ENCODE results near the gene CNTNAP4. TPM values are rescaled to one million over a fixed set of nuclear protein-coding genes. Genes with fewer than 3 reads are reported as not detected.

CNTNAP4 gene
- polyA plus RNA-seq, 1 donor from 2014 or later = 75.8 TPM

- Histone ChIP-seq H3K9ac (ENCODE audit: low read length) (no peak overlapping the region), H3K79me2 (replicated peaks; ENCODE audit: insufficient read depth, low read length) (no peaks in the 10 kb centered on the region), H3K4me3 (ENCODE audit: low read length) (no peak overlapping the region), H3K9me3 (ENCODE audit: low read length) (no peaks in the 10 kb centered on the region), H3K36me3 (ENCODE audit: insufficient read depth, low read length) (no peaks in the 10 kb centered on the region), H2AFZ (ENCODE audit: low read depth, low read length) (no peak overlapping the region), H3K27ac (ENCODE audit: low read length) (no peak overlapping the region), H3K4me2 (ENCODE audit: low read length) (no peak overlapping the region), H3K9me2 (ENCODE audit: insufficient read depth, low read length) (no peaks in the 10 kb centered on the region), H3K27me3 (ENCODE audit: insufficient read depth, low read depth, low read length) (no peaks in the 10 kb centered on the region), H3F3A (ENCODE audit: insufficient read depth, low read length, poor library complexity, severe bottlenecking) (no peaks in the 10 kb centered on the region), H4K20me1 (ENCODE audit: insufficient read depth) (no peaks in the 10 kb centered on the region)
- TF ChIP-seq CTCF (IDR thresholded peaks at IDR 0.05; ENCODE audit: poor library complexity, severe bottlenecking) (no peak), TAF1 (IDR thresholded peaks at IDR 0.05; ENCODE audit: low read depth) (no peak), RAD21 (conservative IDR thresholded peaks at IDR 0.05) (no peak), REST (IDR thresholded peaks at IDR 0.05; ENCODE audit: borderline replicate concordance) (no peak), MXI1 (conservative IDR thresholded peaks at IDR 0.05; ENCODE audit: poor library complexity, severe bottlenecking) (no peak), EZH2 (IDR thresholded peaks at IDR 0.05; ENCODE audit: borderline replicate concordance, insufficient read depth, low read length, poor library complexity, severe bottlenecking) (no peak), POLR2AphosphoS5 (IDR thresholded peaks at IDR 0.05) (no peak), EP300 (conservative IDR thresholded peaks at IDR 0.05; ENCODE audit: poor library complexity, severe bottlenecking) (no peak), SMC3 (conservative IDR thresholded peaks at IDR 0.05; ENCODE audit: poor library complexity) (no peak)
Measured at GRCh38 chr16:76378020-76378419, 100.8 kb downstream of the CNTNAP4 start.

GRCh38 chr16:76381096-76381495, 103.9 kb downstream of the CNTNAP4 start:
- no peak overlapping the region for H3K4me2 ChIP-seq (ENCODE audit: low read length)
- no peak overlapping the region for H3K9ac ChIP-seq (ENCODE audit: low read length)
- no peaks in the 10 kb centered on the region for H3K9me3 ChIP-seq (ENCODE audit: low read length)
- no peaks in the 10 kb centered on the region for H3K79me2 ChIP-seq (replicated peaks; ENCODE audit: insufficient read depth, low read length)
- no peaks in the 10 kb centered on the region for H4K20me1 ChIP-seq (ENCODE audit: insufficient read depth)
- no peak overlapping the region for H3K4me3 ChIP-seq (ENCODE audit: low read length)
- H3K27ac ChIP-seq (ENCODE audit: low read length) = no peak overlapping the region
- H3K27me3 ChIP-seq (ENCODE audit: insufficient read depth, low read depth, low read length) = no peaks in the 10 kb centered on the region
- no peaks in the 10 kb centered on the region for H3F3A ChIP-seq (ENCODE audit: insufficient read depth, low read length, poor library complexity, severe bottlenecking)
- H3K9me2 ChIP-seq (ENCODE audit: insufficient read depth, low read length) = no peaks in the 10 kb centered on the region
- no peak overlapping the region for H2AFZ ChIP-seq (ENCODE audit: low read depth, low read length)
- TF ChIP-seq EZH2 (IDR thresholded peaks at IDR 0.05; ENCODE audit: borderline replicate concordance, insufficient read depth, low read length, poor library complexity, severe bottlenecking) (no peak), RAD21 (conservative IDR thresholded peaks at IDR 0.05) (no peak), TAF1 (IDR thresholded peaks at IDR 0.05; ENCODE audit: low read depth) (no peak), SMC3 (conservative IDR thresholded peaks at IDR 0.05; ENCODE audit: poor library complexity) (no peak), EP300 (conservative IDR thresholded peaks at IDR 0.05; ENCODE audit: poor library complexity, severe bottlenecking) (no peak), MXI1 (conservative IDR thresholded peaks at IDR 0.05; ENCODE audit: poor library complexity, severe bottlenecking) (no peak), CTCF (IDR thresholded peaks at IDR 0.05; ENCODE audit: poor library complexity, severe bottlenecking) (no peak), POLR2AphosphoS5 (IDR thresholded peaks at IDR 0.05) (no peak), REST (IDR thresholded peaks at IDR 0.05; ENCODE audit: borderline replicate concordance) (no peak)
- no peaks in the 10 kb centered on the region for H3K36me3 ChIP-seq (ENCODE audit: insufficient read depth, low read length)

All from neural cell (in vitro differentiated cells).